Measurements from ENCODE around the gene GMDS.

Gene GMDS

DNA sequence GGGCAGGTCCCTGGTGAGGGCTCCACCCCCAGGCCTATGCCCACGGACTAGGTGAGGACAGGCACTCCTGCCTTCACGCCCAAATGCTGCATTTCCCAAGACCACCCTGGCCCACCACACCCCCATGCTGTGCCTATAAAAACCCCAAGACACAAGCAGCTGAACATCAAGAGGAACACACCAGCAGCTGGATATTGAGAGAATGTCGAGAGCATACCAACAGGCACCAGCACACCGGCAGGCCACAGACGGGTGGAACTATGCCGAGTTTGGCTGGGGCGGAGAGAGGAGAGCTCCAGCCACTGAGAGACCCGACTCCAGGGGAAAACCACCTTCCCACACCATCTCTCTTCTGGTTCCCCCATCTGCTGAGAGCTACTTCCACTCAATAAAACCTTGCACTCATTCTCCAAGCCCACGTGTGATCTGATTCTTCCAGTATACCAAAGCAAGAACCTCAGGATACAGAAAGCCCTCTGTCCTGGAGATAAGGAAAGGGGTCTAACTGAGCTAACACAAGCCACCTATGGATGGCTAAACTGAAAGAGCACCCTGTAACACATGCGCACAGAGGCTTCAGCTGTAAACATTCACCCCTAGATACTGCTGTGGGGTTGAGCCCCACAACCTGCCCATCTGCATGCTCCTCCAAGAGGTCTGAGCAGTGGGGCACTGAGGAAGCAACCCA lies 319.5 kb downstream of the GMDS start:
- no peak for DNase-seq

GRCh38 chr6:1923449-1923848 lies 322.0 kb downstream of the GMDS start:
- DNase-seq, result no peak

DNA sequence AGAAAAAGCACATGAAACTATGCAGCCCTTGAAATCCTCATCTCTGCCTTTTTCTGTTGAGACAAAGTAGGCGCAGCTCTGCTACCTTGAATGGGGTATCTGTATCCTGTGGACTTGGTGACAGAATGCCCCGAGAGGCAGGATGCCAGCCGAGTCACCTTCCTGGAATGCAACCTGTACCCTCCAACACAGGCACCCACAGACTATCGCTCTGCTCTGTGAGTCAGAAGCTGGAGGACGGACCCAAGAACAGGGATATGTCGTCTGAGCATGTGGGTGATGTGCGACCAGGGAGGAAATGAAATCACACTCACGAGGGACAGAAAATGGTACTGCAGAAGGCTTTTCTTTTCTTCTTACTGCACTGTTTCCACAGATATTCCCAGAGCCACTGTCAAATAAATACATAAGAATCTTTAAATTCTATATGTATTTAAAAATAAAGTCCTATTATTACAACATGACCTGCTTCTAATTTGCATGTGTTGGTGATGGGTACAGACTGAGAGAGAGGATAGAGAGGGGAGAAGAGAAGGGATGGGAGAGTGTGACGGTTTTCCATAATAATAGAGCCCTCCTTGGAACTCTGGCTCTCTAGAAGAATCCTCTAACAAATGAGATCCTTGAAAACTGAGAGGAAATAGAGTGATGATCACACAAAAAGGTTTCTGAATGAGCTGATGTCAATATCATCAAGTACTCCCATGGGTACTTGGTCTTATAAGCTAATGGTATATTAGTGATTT lies 327.6 kb downstream of the GMDS start:
- peak; percentile 65 for DNase-seq

DNA sequence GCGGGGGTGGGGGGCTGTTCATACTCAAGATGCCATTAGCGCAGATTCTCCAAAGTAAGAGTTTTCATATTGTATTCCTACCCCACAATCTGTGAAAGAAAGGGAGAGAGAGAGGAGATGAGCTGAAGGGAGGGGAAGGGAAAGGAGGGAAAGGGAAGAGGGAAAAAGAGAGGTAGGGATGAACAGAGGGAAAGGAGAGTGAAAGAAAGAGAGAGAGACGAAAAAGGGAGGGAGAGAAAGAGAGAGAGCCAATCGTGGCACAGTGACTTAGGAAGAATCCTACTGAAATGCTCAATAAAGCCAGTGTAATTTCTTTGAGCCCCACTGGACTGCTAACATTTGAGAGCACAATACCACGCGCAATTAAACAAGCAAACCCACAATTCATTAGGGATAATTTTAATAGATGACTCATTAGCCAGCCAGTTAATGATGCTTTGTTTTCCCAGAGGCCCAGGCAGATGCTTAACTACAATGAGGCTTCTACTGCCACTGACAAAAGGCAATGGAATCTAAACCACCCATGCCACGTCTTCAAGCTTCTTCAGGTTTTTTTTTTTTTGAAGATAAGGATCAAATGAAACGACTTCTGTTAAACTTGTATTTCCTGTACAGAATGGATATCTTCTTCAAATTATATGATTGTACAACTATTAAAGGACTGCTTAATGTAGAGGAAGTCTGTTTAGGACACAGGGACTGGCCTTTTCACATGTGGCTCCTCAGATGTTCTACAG lies 328.9 kb downstream of the GMDS start:
- no peak for DNase-seq

DNA sequence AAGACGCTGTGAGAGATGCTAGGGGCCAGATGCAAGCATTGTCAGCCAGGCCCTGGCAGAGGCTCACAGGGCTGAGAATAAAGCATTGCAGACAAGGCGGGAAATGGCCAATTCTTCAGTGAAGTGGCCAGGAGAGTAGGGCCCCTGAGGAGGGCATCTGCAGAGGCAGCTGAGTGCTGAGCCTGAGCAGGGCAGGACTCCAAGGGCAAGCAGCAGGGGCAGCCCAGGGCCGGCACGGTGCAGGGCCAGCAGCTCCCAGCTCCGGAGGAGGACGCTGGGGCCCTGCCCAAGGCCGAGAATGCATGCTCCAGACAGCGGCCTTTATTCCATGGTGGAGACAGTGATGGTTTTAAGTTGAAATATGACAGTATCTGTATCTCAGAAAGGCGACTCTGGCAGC lies 330.2 kb downstream of the GMDS start:
- DNase-seq, result no peak

DNA sequence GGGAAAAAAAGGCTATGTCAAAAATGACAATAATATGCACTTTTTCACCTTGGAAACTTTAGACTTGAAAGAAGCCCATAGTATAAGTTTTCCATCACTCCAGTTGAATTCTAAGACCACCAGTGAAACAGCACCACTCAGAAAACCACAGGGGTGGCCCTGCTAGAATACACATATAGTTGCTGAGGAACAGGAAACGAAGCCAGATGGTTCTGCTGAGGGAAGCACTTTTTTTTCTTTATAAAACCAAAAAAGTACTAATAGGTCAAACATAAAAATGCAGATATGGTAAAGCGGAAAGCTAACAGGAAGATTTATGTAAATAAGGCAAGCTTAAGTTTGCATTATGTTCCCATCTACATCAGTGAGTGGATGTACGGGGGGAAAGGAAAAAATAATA lies 331.8 kb downstream of the GMDS start:
- no peak for DNase-seq

DNA sequence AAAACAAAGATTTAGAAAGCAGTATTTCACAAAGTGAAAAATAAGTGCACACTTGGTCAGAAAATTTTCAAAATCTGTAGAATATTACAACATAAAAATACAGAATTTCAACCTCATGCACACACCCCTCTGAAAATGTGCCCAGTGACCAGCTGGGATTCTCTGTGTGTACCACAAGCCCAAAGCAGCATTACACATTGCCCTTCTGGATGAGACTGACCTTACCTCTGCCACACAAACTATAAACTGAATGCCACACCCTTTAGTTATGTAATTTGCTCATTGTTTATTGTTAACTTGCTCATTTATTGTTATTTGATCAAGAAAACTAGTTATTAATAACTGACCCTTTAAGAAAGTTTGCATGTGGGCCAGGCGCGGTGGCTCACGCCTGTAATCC lies 332.7 kb downstream of the GMDS start:
- DNase-seq, result no peak

GRCh38 chr6:1911474-1911873 lies 333.9 kb downstream of the GMDS start:
- no peak for DNase-seq

DNA sequence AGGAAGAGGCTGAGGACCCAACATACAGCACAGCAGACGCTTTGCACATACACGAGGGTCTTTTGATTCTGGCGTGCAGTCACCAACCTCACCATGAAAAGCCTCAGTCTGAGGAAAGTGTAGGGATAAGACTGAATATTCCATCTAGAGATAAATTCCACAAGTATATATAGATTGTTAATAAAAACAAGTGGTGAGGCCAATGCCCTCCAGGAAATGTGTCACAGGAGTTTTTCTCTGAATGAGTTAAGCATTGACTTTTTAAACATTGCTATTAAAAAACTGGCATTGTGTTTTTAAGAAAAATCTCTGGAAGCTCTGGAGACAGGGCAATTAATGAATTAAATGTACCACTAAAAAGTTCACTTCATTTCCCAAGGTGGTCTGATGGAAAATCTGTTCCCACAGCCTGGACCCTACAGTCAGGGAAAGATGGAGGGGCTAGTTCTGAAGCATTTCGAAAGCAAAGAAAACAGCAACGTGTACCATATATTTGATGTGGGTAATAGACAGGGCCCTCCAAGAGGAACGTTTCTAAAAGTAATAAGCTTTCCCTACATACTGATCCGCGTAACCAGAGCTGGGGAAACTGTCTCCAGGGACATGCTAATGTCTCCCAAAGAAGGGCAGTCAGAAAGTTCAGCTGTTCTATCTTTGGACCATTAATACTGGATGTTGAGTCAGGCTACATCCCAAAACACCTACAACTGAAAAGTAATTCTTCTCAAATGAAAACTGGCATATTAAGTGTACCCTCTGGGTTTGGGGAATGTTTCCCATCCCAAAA lies 334.6 kb downstream of the GMDS start:
- no peak for DNase-seq

GRCh38 chr6:1908784-1909183 lies 336.6 kb downstream of the GMDS start:
- DNase-seq, result no peak

DNA sequence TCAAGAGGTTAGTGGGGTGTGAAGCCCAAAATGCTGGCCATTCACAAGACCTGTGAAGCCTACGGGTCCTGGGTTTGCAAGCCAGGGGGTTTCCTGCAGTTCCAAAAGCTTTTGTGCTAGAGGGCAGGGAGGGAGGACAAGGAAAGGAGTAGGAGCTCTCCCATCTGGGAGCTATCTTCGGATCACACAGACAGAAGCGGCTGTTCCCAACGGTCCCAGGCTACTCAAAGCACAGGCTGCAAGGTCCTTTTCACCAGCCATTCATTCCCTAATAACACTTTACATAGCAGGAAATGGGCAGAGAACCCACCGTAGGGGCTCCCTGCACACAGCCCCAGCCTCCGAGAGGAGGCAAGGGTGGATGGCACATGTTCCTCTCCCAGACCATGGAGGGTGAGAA lies 338.8 kb downstream of the GMDS start:
- DNase-seq, result no peak

DNA sequence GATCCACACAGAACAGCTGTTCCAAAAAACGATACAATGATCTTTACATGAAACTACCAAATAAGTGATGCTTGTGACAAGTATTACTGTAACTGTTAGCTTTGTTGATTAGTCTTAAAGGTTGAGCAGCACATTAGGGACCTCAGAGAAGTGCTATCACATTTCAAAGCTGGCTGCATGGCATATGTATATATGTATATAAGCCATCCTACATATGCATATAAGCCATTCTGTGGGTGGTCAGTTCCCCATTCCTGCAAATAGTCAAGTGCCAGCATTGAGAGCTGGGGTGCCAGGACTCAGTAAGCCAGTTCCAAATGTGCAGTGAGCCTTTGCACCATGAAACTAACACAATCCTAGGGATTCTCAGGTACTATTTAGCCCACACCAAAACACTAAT lies 339.4 kb downstream of the GMDS start:
- no peak for DNase-seq

DNA sequence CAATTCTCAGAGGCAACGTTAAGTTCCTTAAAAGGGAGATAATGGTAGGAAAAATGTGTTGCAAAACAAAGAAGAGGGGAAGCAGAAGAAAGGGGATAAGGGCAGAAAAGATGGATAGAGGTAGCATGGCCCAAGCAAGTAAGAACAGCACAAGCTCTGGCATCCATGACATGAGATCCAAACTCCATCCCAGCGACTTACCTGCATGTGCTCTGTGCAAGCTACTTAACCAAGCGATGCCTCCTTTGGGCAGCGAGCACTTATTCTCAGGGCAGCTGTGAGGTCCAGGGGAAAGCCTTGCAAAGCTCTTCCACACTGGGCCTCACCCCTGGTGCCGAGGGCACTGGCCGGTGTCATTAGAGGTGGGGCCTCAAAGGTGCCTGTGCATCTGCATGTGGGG lies 340.5 kb downstream of the GMDS start:
- no peak for DNase-seq

- no peak for DNase-seq
Measured at GRCh38 chr6:1904466-1904799, 341.0 kb downstream of the GMDS start.

DNA sequence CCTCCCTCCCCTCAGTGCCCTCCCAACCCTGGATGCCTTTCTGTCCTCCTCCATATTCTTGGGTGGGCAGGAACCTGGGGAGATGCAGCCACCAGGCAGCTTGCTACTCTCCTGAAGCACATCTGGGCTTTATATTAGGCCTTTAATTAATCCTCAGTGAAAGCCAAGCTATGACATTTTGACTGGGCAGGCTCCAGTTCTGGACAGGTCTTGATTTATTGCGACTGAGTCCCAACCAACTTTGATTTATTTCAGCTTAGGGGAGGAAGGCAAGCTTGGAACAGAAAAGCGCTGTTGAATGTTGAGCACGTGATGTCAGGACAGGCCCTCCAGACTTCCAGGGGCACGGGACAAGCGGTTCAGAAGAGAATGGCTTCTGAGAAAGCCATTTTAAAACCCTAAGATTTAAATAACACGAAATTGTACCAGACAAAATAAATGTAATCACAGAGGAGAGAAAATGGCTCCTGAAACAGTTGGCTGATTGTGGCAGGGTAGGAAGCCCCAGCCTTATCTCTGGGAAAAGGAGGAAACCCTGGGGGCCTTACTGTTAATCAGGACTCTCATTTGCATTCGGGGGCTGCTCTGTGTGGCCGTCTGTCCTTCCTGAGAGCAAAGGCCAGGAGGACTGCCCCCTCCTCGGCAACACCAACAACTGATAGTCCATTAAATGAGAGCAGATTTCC lies 341.5 kb downstream of the GMDS start:
- no peak for DNase-seq

DNA sequence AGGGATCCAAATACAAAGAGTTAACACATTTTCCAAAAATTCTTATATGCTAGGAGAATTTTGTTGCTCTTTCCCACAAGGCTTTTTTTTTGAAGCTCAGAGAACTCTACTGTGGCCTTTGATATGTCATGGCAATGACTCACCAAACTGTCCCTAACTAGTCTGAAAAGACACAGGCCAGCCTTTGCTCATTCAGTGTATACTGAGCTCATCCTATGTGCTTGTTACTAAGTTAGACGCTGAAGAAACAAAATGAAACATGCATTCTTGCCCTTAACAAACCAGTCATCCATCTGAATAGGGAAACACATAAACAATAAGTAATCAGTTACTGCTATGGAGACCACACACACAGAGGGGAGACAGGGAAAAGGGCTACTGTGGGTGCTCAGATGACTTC lies 343.8 kb downstream of the GMDS start:
- no peak for DNase-seq

DNA sequence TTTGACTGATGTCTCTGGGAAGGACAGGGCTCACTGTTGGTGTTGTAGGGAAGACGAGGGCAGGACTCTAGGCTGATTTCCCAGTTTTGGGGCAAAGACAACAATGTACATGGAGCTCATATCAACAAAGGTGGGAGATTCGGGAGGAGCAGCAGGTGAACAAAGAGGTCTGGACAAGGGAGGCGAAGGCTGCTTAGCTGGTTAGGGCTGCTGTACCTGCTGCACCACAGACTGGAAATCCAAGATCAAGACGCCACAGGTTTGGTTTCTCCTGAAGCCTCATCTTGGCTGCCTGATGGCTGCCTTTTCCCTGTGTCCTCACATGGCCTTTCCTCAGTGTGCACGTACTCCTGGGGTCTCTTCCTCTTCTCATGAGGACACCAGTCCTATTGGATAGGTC lies 348.5 kb downstream of the GMDS start:
- no peak for DNase-seq

DNA sequence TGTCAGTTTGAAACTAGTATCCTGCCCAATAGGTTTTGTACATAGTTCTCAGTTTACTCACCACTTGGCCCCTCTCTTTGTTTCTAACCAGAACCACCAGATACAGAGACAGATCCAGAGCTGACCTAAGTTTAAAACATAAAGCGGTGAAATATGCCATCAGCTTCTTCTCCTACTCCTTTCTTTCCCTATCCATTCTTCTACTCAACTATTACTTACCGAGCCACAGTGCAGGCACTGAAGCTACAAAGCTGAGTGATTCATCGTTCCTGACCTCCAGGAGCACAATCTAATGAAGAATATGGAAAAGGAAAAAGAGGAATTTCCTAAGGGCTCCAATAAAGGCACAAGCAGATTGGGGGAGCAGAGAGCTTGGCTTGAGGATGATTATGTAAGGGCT lies 349.7 kb downstream of the GMDS start:
- DNase-seq, result no peak

GRCh38 chr6:1894954-1895353 lies 350.5 kb downstream of the GMDS start:
- DNase-seq, result no peak

DNA sequence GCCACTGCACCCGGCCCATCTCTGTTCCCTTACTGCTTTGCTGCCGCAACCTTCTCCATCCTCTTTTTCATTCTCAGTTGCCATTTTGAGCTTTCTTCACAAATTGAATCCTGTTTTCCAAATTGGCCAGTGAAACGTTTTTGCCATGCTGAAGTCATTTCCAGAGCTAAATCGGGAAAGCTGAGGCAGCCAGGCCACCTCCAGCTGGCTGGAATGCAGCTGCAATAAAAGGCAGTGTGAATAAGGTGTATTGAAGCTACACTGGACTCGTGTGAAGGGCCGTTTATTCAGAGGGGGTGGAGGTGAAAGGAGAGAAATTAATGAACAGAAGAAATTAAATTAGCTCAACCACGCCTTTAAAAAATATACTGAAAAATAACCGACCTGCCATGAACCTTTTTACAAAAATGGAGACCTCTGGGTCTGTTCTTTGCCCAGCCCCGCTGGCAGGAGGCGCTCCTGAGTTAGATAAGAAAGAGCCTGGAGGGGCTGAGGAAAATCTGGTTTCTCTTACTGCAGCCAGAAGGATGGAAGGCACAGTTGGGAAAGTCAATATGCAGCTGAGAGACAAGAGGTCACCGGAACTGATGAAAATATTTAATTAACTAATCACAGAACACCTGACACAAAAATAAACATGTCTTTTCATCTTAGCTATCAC lies 351.8 kb downstream of the GMDS start:
- DNase-seq, result no peak

GRCh38 chr6:1892716-1893115 lies 352.7 kb downstream of the GMDS start:
- no peak for DNase-seq

- no peak for DNase-seq
Measured at GRCh38 chr6:1890987-1891386, 354.4 kb downstream of the GMDS start.

All from activated CD8-positive, alpha-beta memory T cell treated with anti-CD3 and anti-CD28 coated beads for 24 hours (primary cell).